K562 (cell line): ENCODE measurements around the gene ETV3L. TPM values are rescaled to one million over a fixed set of nuclear protein-coding genes. Genes with fewer than 3 reads are reported as not detected.

Source experiments
- ATAC-seq: fragments of 200-7000 bp; cut with Tn5 transposase; 3 replicates; pipeline ENCODE4 v1.9.1; 2020; ENCODE audit warnings: moderate library complexity
- BruUV-seq: library from RNA; stranded (reverse); fragments of 400-500 nt; replicated peaks from 2 replicates; lab custom pipeline; 2021; lab: Mats Ljungman, UMichigan
- CTCF ChIA-PET: fragments of 300-600 bp; formaldehyde crosslinking; extraction: SDS; loops from one replicate; lab custom pipeline; 2021; ENCODE audit warnings: low intra/inter-chr PET ratio; lab: Yijun Ruan, JAX
- POLR2A ChIA-PET: fragments of 300-600, 350-650 bp; sonication (Branson Sonifier 250); formaldehyde crosslinking; extraction: SDS; loops from one replicate; lab custom pipeline; 2021; ENCODE audit warnings: antibody characterized with exemption, inconsistent platforms; lab: Yijun Ruan, JAX
- DNase-seq, 4 experiments: peaks; one replicate each; pipeline versions ENCODE4 v3.0.0 to v3.0.0-alpha.2; 2011 to 2018; ENCODE audit warnings: low spot score in 3 of 4, mixed read lengths in 3 of 4; ENCODE audit errors: extremely low read depth in 1 of 4
- FAIRE-seq: peaks from 2 replicates; lab custom pipeline; 2011; peaks lifted over from hg19 to GRCh38; lab: Jason Lieb, UNC
- H2AFZ ChIP-seq: 2 replicates; pipeline ENCODE4 v1.6.0; 2011; ENCODE audit warnings: low read depth, low read length, control low read depth, inconsistent platforms
- H3K27ac ChIP-seq: fragments of 200-600 bp; 3 replicates; pipeline ENCODE4 v1.8.0; 2011; ENCODE audit warnings: low read depth, mild to moderate bottlenecking, control low read depth, inconsistent platforms, low read length, moderate library complexity, mixed read lengths; ENCODE audit errors: extremely low read depth
- H3K27me3 ChIP-seq, 2 experiments: fragments of 300-600 bp in 1 of 2; 2 replicates in 1 of 2; 3 replicates in 1 of 2; pipeline versions ENCODE4 v1.6.0 to v1.8.0; 2011; ENCODE audit warnings: inconsistent platforms in 2 of 2, low read length in 2 of 2, mild to moderate bottlenecking in 1 of 2, mixed read lengths in 1 of 2, moderate library complexity in 1 of 2; ENCODE audit not compliant: control insufficient read depth in 2 of 2, insufficient read depth in 2 of 2
- H3K36me3 ChIP-seq: fragments of 300-600 bp; 3 replicates; pipeline ENCODE4 v1.8.0; 2011; ENCODE audit warnings: mild to moderate bottlenecking, low read length, inconsistent platforms; ENCODE audit not compliant: control insufficient read depth, insufficient read depth
- H3K4me1 ChIP-seq, 2 experiments: fragments of 200-600 bp in 1 of 2; replicated peaks in 1 of 2; 2 replicates in 1 of 2; 3 replicates in 1 of 2; pipeline versions ENCODE4 v1.5.1 to v1.8.0; 2011; ENCODE audit warnings: inconsistent platforms in 2 of 2, low read length in 2 of 2, mild to moderate bottlenecking in 1 of 2, mixed read lengths in 1 of 2, moderate library complexity in 1 of 2; ENCODE audit not compliant: control insufficient read depth in 2 of 2, insufficient read depth in 2 of 2
- H3K4me2 ChIP-seq: 2 replicates; pipeline ENCODE4 v1.6.1; 2011; ENCODE audit warnings: low read length, control low read depth, inconsistent platforms, mixed read lengths; ENCODE audit not compliant: insufficient read depth
- H3K4me3 ChIP-seq: fragments of 200-600 bp; sonication (generic), shearing (Covaris generic); 2 replicates; pipeline ENCODE4 v1.5.1; 2016; ENCODE audit warnings: control low read depth, inconsistent platforms
- H3K79me2 ChIP-seq: fragments of 200-600 bp; 3 replicates; pipeline ENCODE4 v1.8.0; 2011; ENCODE audit warnings: low read length, inconsistent platforms; ENCODE audit not compliant: control insufficient read depth, insufficient read depth
- H3K9ac ChIP-seq, 2 experiments: 2 replicates each; pipeline versions ENCODE4 v1.6.0 to v1.6.1; 2011; ENCODE audit warnings: low read depth in 2 of 2, low read length in 2 of 2, control low read depth in 1 of 2, inconsistent platforms in 1 of 2, mild to moderate bottlenecking in 1 of 2, mixed read lengths in 1 of 2; ENCODE audit not compliant: insufficient read depth in 1 of 2
- H3K9me1 ChIP-seq: one replicate; pipeline ENCODE4 v1.6.0; 2011; ENCODE audit warnings: inconsistent platforms, mild to moderate bottlenecking, low read length, moderate library complexity; ENCODE audit not compliant: control insufficient read depth, insufficient read depth
- H3K9me3 ChIP-seq: replicated peaks from 2 replicates; pipeline ENCODE4 v1.5.1; 2011; ENCODE audit warnings: low read depth, low read length, inconsistent platforms; ENCODE audit not compliant: control insufficient read depth, insufficient read depth
- H4K20me1 ChIP-seq: replicated peaks from 2 replicates; pipeline ENCODE4 v1.6.1; 2011; ENCODE audit warnings: low read length, inconsistent platforms, mixed read lengths; ENCODE audit not compliant: control insufficient read depth, insufficient read depth
- CEBPB ChIP-seq: fragments of 450-650 bp; IDR thresholded peaks from 2 replicates; pipeline ENCODE4 v1.6.1; 2016; ENCODE audit warnings: missing genetic modification characterization, missing compliant biosample characterization
- KLF13 ChIP-seq: fragments of 450-650 bp; IDR thresholded peaks from 2 replicates; pipeline ENCODE4 v1.6.1; 2016; ENCODE audit warnings: missing genetic modification characterization, low read depth, mild to moderate bottlenecking, missing compliant biosample characterization, moderate library complexity, borderline replicate concordance
- LARP7 ChIP-seq: fragments of 450-650 bp; IDR thresholded peaks from 2 replicates; pipeline ENCODE4 v1.6.1; 2016
- PREB ChIP-seq: sonication (generic); formaldehyde crosslinking; IDR thresholded peaks from 2 replicates; pipeline ENCODE4 v1.8.1; 2023; ENCODE audit warnings: mild to moderate bottlenecking, missing genetic modification reagents
- RBM25 ChIP-seq: fragments of 200-400 bp; formaldehyde crosslinking; IDR thresholded peaks from 2 replicates; pipeline ENCODE4 v1.6.1; 2018; ENCODE audit warnings: low read length, low read depth, moderate library complexity; ENCODE audit not compliant: severe bottlenecking
- SIX5 ChIP-seq, 2 experiments: IDR thresholded peaks; 2 replicates each; pipeline ENCODE4 v1.6.1; 2011; ENCODE audit warnings: low read length in 2 of 2, borderline replicate concordance in 1 of 2, low read depth in 1 of 2, mild to moderate bottlenecking in 1 of 2, moderate library complexity in 1 of 2; ENCODE audit not compliant: insufficient read depth in 1 of 2
- THAP7 ChIP-seq: fragments of 250-450 bp; sonication (Bioruptor Pico); IDR thresholded peaks from 2 replicates; pipeline ENCODE4 v1.5.0; 2021
- ZEB2 ChIP-seq: fragments of 450-650 bp; IDR thresholded peaks from 2 replicates; pipeline ENCODE4 v1.6.1; 2016
- ZNF121 ChIP-seq: sonication (generic); formaldehyde crosslinking; conservative IDR thresholded peaks from 2 replicates; pipeline ENCODE4 v1.8.0; 2022; ENCODE audit warnings: missing genetic modification reagents
- ZNF785 ChIP-seq: fragments of 250-450 bp; sonication (Bioruptor Pico); IDR thresholded peaks from 2 replicates; pipeline ENCODE4 v1.4.0; 2020; ENCODE audit warnings: mild to moderate bottlenecking
- ZSCAN29 ChIP-seq: fragments of 450-650 bp; IDR thresholded peaks from 2 replicates; pipeline ENCODE4 v1.6.1; 2017
- WGBS: fragments of 100-300 bp; shearing (Covaris generic); methylation state at CpG from one replicate; pipeline ENCODE4 v1.1.6; 2016; ENCODE audit warnings: low coverage, mixed read lengths; ENCODE audit not compliant: insufficient coverage; ENCODE audit errors: missing lambda C conversion rate; 5-methylcytosine and 5-hydroxymethylcytosine counted together
- in situ Hi-C: fragments of 300-500 bp; cut with MboI; formaldehyde crosslinking; loops from 4 replicates; pipeline ENCODE4 v1.15.0; 2018; ENCODE audit warnings: inconsistent platforms, mixed read lengths
- intact Hi-C: fragments of 100-400 bp; cut with micrococcal nuclease; formaldehyde crosslinking; loops from 2 replicates; pipeline ENCODE4 v1.14.2; 2022
- polyA plus RNA-seq, 8 experiments: library from polyadenylated mRNA; depleted of rRNA in 4 of 8; stranded (reverse) in 5 of 8; unstranded in 3 of 8; fragments of >200 nt; fragmentation: Nextera tagmentation in 2 of 8; fragmentation: Illumina TruSeq in 1 of 8; extraction: Ambion mirVana in 2 of 8; extraction: Trizol in 1 of 8; gene quantifications; 2 replicates each; pipeline versions ENCODE4 v1.2.1 to v1.2.3, GENCODE V29; 2011 to 2014; ENCODE audit warnings: inconsistent platforms in 1 of 8, missing spikeins in 1 of 8
- total RNA-seq, 7 experiments: library from RNA; depleted of rRNA in 6 of 7; stranded (reverse); fragments of >200 nt in 6 of 7; fragmentation: Illumina TruSeq in 2 of 7; extraction: Trizol in 2 of 7; gene quantifications; 2 replicates each; pipeline versions ENCODE4 v1.2.1 to v1.2.3, GENCODE V29; 2011 to 2021; ENCODE audit warnings: low replicate concordance in 1 of 7

Gene ETV3L
- total and polyA plus RNA-seq, 9 of the 15 experiments (the other 6 are each of a cell fraction or from before 2014, with no cell fraction given): not detected

- FAIRE-seq (no peak), DNase-seq (no peak), ATAC-seq (no peak; the same call in 2 of the 3 replicates)
- CTCF ChIA-PET: no interaction called here
- POLR2A ChIA-PET: interaction anchor here (0.7 kb wide), 1 partner anchor 16 kb away, joined by 3 read pairs; no protein-coding TSS in a partner anchor
- H3K9me3 ChIP-seq: no peaks in the 10 kb centered on the region
- H2AFZ ChIP-seq: no peak overlapping the region
- peaks cover 9 to 15% of the 10 kb centered on the region in 2 experiments; a peak in 4 of 5 replicates for H3K27me3 ChIP-seq
- in situ Hi-C loops (no loop called here), intact Hi-C loops (no loop called here)
- H4K20me1 ChIP-seq: no peaks in the 10 kb centered on the region
- H3K4me3 ChIP-seq: no peak overlapping the region
- WGBS: 32% methylated on average over 9 of the region's 9 CpGs
- no peaks in the 10 kb centered on the region for H3K9me1 ChIP-seq
- TF ChIP-seq ZSCAN29 (no peak), ZNF785 (CRISPR knock-in tag) (no peak), LARP7 (no peak), CEBPB (tag) (no peak), RBM25 (no peak), THAP7 (no peak), ZEB2 (no peak), ZNF121 (no peak), PREB (no peak), SIX5 (IDR thresholded peaks at IDR 0.05; ENCODE audit: borderline replicate concordance in 1 of 2, insufficient read depth in 1 of 2, low read depth in 1 of 2, low read length in 2 of 2) (no peak), KLF13 (tag) (no peak)
- no peaks in the 10 kb centered on the region for H3K79me2 ChIP-seq
- peaks cover 14% of the 10 kb centered on the region; the same call in 2 of the 3 replicates for H3K36me3 ChIP-seq
- H3K27ac ChIP-seq: no peak overlapping the region
- BruUV-seq: no TSS peak
- H3K4me1 ChIP-seq: peaks cover 0 to 3% of the 10 kb centered on the region in 2 experiments; a peak in 2 of 5 replicates
- H3K9ac ChIP-seq: no peak overlapping the region
- H3K4me2 ChIP-seq: no peak overlapping the region
These were observed 19.4 kb upstream of the ETV3L start for GRCh38 chr1:157119008-157119407.
